SU-DHL-6 (cell line): ENCODE data around the gene CHCHD5.

Source experiments
- CTCF ChIP-seq: fragments of 200-600 bp; sonication (generic); IDR thresholded peaks from one replicate; pipeline ENCODE4 v1.5.1; 2017; ENCODE audit warnings: antibody characterized with exemption, mild to moderate bottlenecking, low read length, moderate library complexity; ENCODE audit not compliant: insufficient read depth, poor library complexity, severe bottlenecking
- EZH2phosphoT487 ChIP-seq: fragments of 200-600 bp; sonication (generic), shearing (Covaris generic); conservative IDR thresholded peaks from 2 replicates; pipeline ENCODE4 v1.6.1; 2018; ENCODE audit warnings: mild to moderate bottlenecking, antibody characterized with exemption, low read length, moderate library complexity, mixed read lengths

- TF ChIP-seq CTCF: no peak
- TF ChIP-seq EZH2phosphoT487: no peak
Measured at GRCh38 chr2:112542984-112543661, 41.3 kb upstream of the CHCHD5 start.
